Measurements from ENCODE around the gene FNDC3B. TPM values are rescaled to one million over a fixed set of nuclear protein-coding genes. Genes with fewer than 3 reads are reported as not detected.

FNDC3B gene
- total RNA-seq, 2 donors from 2014 or later: 80.6 to 107 TPM

DNA sequence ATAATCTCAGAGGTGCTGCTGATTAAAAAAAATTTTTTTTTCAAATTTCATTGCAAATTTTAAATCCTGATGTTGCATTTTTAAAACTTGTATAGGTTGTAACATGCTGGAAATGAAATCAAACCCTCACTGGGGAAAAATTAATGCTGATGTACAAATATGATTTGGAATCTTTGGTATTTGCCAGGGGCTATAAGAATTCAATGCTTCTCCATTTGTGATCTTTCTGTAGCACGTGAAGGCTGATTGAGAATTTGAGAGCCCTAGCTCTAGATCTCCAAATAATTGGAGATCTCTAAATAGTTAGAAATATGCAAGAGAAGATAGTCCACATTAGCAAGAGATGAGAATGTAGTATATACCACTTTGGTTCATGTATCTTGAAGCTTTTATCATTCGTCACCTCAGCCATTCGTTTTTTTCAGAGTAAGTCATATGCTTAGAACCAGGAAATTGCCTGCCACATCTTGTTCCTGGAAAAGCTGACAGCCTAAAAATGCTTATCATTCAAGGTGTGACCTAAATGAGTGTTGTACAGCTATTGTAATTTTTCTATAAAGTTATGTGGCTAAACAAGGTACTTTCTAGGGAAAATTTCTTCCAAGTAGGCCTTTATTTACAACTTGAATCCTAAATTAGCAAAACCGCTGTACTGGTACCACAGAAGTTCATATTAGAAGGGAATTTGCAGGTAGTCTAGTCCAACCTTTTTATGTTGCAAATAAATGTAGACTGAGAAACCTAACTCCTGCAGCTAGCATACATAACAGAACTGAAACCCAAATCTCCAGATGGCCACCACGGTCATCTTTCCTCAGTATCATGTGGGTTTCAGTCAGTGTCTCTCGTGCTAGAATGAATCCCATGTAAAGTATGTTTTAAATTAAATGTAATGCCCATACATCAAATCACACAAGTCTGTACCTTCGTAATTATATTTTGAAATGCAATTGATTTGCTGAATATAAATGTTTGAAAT is 48.5 kb downstream of the FNDC3B start:
- H3K27me3 Mint-ChIP-seq (ENCODE audit: insufficient read depth): no peaks in the 10 kb centered on the region
- DNase-seq: no peak
- H3K4me1 Mint-ChIP-seq: peaks cover 21% of the 10 kb centered on the region
- Histone ChIP-seq H3K36me3 (ENCODE audit: control insufficient read depth, insufficient read depth, low read length) (peaks cover 44% of the 10 kb centered on the region), H3K4me3 (ENCODE audit: low read length) (no peak overlapping the region), H3K9me3 (ENCODE audit: control insufficient read depth, low read length) (peaks cover 9% of the 10 kb centered on the region), H3K27me3 (ENCODE audit: control insufficient read depth, insufficient read depth, low read length, poor library complexity, severe bottlenecking) (no peaks in the 10 kb centered on the region), H3K27ac (ENCODE audit: low read depth, low read length) (no peak overlapping the region), H3K9ac (ENCODE audit: extremely low read depth, low read length, poor library complexity, severe bottlenecking) (no peak overlapping the region), H3K4me1 (ENCODE audit: control insufficient read depth, insufficient read depth, low read length) (no peaks in the 10 kb centered on the region)
- WGBS, 2 experiments (ENCODE audit: insufficient coverage in 1 of 2, insufficient read length in 1 of 2): 83 to 89% methylated on average over 3 to 6 of the region's 7 CpGs
- peaks cover 32% of the 10 kb centered on the region for H3K36me3 Mint-ChIP-seq (ENCODE audit: low read depth)
- H3K4me3 Mint-ChIP-seq: no peak overlapping the region
- H3K27ac Mint-ChIP-seq: peak overlapping the region; percentile 77
- peaks cover 4% of the 10 kb centered on the region for H3K9me3 Mint-ChIP-seq
- TF ChIP-seq, protein P1, sequence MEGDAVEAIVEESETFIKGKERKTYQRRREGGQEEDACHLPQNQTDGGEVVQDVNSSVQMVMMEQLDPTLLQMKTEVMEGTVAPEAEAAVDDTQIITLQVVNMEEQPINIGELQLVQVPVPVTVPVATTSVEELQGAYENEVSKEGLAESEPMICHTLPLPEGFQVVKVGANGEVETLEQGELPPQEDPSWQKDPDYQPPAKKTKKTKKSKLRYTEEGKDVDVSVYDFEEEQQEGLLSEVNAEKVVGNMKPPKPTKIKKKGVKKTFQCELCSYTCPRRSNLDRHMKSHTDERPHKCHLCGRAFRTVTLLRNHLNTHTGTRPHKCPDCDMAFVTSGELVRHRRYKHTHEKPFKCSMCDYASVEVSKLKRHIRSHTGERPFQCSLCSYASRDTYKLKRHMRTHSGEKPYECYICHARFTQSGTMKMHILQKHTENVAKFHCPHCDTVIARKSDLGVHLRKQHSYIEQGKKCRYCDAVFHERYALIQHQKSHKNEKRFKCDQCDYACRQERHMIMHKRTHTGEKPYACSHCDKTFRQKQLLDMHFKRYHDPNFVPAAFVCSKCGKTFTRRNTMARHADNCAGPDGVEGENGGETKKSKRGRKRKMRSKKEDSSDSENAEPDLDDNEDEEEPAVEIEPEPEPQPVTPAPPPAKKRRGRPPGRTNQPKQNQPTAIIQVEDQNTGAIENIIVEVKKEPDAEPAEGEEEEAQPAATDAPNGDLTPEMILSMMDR (conservative IDR thresholded peaks at IDR 0.05): no peak

DNA sequence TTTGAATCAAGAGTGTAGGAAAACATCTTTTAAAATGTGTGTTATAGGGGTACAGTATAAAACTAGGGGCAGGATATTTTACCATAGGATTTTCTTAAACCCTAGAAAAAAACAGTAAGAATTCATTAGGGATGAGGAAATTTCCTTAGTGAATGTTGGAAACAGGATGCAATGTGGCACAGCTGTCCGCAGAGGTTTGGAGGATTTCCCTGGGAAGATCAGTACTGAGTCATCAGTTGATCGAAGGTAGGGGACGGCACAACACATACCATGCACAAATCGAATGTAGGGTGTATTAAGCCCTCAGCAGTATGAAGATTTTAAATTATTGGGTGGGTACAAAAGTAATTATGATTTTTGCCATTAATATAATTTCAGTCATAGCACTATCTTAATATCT is 49.9 kb downstream of the FNDC3B start:
- peaks cover 21% of the 10 kb centered on the region for H3K4me1 Mint-ChIP-seq
- Histone ChIP-seq H3K27ac (ENCODE audit: low read depth, low read length) (no peak overlapping the region), H3K9ac (ENCODE audit: extremely low read depth, low read length, poor library complexity, severe bottlenecking) (no peak overlapping the region), H3K4me3 (ENCODE audit: low read length) (no peak overlapping the region), H3K4me1 (ENCODE audit: control insufficient read depth, insufficient read depth, low read length) (no peaks in the 10 kb centered on the region), H3K9me3 (ENCODE audit: control insufficient read depth, low read length) (no peaks in the 10 kb centered on the region), H3K27me3 (ENCODE audit: control insufficient read depth, insufficient read depth, low read length, poor library complexity, severe bottlenecking) (no peaks in the 10 kb centered on the region), H3K36me3 (ENCODE audit: control insufficient read depth, insufficient read depth, low read length) (peaks cover 37% of the 10 kb centered on the region)
- H3K36me3 Mint-ChIP-seq (ENCODE audit: low read depth): peaks cover 23% of the 10 kb centered on the region
- H3K4me3 Mint-ChIP-seq: no peak overlapping the region
- no peak overlapping the region for H3K27ac Mint-ChIP-seq
- TF ChIP-seq, protein P1 (conservative IDR thresholded peaks at IDR 0.05): no peak
- no peaks in the 10 kb centered on the region for H3K27me3 Mint-ChIP-seq (ENCODE audit: insufficient read depth)
- H3K9me3 Mint-ChIP-seq: no peaks in the 10 kb centered on the region
- DNase-seq: no peak
- 80 to 90% methylated on average over 1 to 4 of the region's 4 CpGs for WGBS, 2 experiments (ENCODE audit: insufficient coverage in 1 of 2, insufficient read length in 1 of 2)

GRCh38 chr3:172090035-172090434 is 50.7 kb downstream of the FNDC3B start:
- Histone ChIP-seq H3K9me3 (ENCODE audit: control insufficient read depth, low read length) (no peaks in the 10 kb centered on the region), H3K27me3 (ENCODE audit: control insufficient read depth, insufficient read depth, low read length, poor library complexity, severe bottlenecking) (no peaks in the 10 kb centered on the region), H3K4me1 (ENCODE audit: control insufficient read depth, insufficient read depth, low read length) (peaks cover 2% of the 10 kb centered on the region), H3K4me3 (ENCODE audit: low read length) (no peak overlapping the region), H3K36me3 (ENCODE audit: control insufficient read depth, insufficient read depth, low read length) (peaks cover 29% of the 10 kb centered on the region), H3K27ac (ENCODE audit: low read depth, low read length) (no peak overlapping the region), H3K9ac (ENCODE audit: extremely low read depth, low read length, poor library complexity, severe bottlenecking) (no peak overlapping the region)
- no peak overlapping the region for H3K27ac Mint-ChIP-seq
- peaks cover 16% of the 10 kb centered on the region for H3K36me3 Mint-ChIP-seq (ENCODE audit: low read depth)
- TF ChIP-seq, protein P1 (conservative IDR thresholded peaks at IDR 0.05): no peak
- no peaks in the 10 kb centered on the region for H3K27me3 Mint-ChIP-seq (ENCODE audit: insufficient read depth)
- H3K4me1 Mint-ChIP-seq: peaks cover 27% of the 10 kb centered on the region
- WGBS, 2 experiments (ENCODE audit: insufficient coverage in 1 of 2, insufficient read length in 1 of 2): 79 to 84% methylated on average over 2 to 4 of the region's 4 CpGs
- no peak overlapping the region for H3K4me3 Mint-ChIP-seq
- no peak for DNase-seq
- no peaks in the 10 kb centered on the region for H3K9me3 Mint-ChIP-seq

Data from endodermal cell (in vitro differentiated cells).